ENCODE measurements around the gene MEAF6.
"Not testable (repeated sequence)": the region's sequence is repeated elsewhere in the genome, so short reads cannot be mapped to it uniquely, and the experiment has no call there.

- TF ChIP-seq REST (IDR thresholded peaks at IDR 0.05; ENCODE audit: unreplicated experiment); CTCF (conservative IDR thresholded peaks at IDR 0.05; ENCODE audit: low read depth in 2 of 2); POLR2AphosphoS5 (IDR thresholded peaks at IDR 0.05; ENCODE audit: low read depth); EZH2phosphoT487 (IDR thresholded peaks at IDR 0.05; ENCODE audit: unreplicated experiment): not testable (repeated sequence)
Measured at GRCh38 chr1:37502791-37503190, 11.8 kb downstream of the MEAF6 start.
